ES-I3 (cell line): ENCODE measurements around the gene INPP4A.

Source experiments
- H3K36me3 ChIP-seq: 2 replicates; pipeline ENCODE4 v1.6.1; 2013; ENCODE audit warnings: mild to moderate bottlenecking, low read length, control low read depth, moderate library complexity; ENCODE audit not compliant: insufficient read depth
- H3K4me1 ChIP-seq: 2 replicates; pipeline ENCODE4 v1.6.1; 2013; ENCODE audit warnings: mild to moderate bottlenecking, control low read depth, low read length; ENCODE audit not compliant: insufficient read depth
- H3K9ac ChIP-seq: 2 replicates; pipeline ENCODE4 v1.6.1; 2013; ENCODE audit warnings: low read depth, mild to moderate bottlenecking, low read length, moderate library complexity
- H3K9me3 ChIP-seq: 2 replicates; pipeline ENCODE4 v1.6.1; 2013; ENCODE audit warnings: mild to moderate bottlenecking, low read length, moderate library complexity; ENCODE audit not compliant: control insufficient read depth, insufficient read depth

Gene INPP4A

DNA sequence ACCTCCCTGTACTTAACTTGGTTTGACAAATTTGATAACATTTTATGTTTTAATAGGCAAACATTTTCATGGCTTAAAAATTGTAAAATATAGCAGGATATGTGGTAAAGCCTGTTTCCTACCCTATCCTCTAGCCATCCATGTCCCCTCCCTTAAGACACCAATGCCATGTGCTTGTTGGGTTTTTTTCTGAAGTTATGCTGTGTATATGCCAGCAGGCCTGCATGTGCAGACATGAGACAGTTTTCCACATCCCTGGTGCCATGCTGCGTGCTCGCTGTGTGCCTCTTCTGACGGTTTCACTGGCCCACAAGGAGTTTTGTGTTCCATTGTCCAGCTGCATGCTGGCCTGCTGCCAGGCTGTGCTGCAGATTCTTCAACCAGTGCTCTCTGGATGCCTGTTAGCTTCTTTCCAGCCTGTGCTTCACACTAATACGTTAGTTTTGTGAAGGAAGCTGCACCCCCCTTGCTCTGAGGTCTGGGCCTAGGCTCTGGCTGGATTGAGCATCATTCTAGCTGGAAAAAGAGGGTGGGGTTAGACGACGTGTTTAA, 16.9 kb downstream of the INPP4A start:
- H3K36me3 ChIP-seq: no peaks in the 10 kb centered on the region
- H3K9me3 ChIP-seq: no peaks in the 10 kb centered on the region
- no peak overlapping the region for H3K9ac ChIP-seq
- peaks cover 8% of the 10 kb centered on the region for H3K4me1 ChIP-seq

DNA sequence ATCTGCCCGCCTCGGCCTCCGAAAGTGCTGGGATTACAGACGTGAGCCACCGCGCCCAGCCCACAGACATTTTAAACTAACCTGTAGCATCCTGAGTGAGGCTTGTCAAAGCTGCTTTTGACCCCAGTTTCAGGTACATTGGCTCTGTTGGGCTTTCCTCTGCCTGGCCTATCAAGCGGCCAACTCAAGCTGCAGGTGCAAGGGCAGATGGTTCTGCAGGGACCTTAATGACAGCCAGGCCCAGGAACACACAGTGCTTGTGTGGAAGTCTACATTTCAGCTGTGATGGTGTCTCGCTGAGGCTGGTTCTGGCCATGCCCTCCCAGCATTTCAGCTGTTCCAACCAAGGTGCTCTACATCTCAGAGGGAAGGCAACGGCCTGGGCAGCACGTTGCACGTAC, 18.4 kb downstream of the INPP4A start:
- H3K36me3 ChIP-seq: no peaks in the 10 kb centered on the region
- H3K9me3 ChIP-seq: no peaks in the 10 kb centered on the region
- H3K4me1 ChIP-seq: peaks cover 8% of the 10 kb centered on the region
- no peak overlapping the region for H3K9ac ChIP-seq

DNA sequence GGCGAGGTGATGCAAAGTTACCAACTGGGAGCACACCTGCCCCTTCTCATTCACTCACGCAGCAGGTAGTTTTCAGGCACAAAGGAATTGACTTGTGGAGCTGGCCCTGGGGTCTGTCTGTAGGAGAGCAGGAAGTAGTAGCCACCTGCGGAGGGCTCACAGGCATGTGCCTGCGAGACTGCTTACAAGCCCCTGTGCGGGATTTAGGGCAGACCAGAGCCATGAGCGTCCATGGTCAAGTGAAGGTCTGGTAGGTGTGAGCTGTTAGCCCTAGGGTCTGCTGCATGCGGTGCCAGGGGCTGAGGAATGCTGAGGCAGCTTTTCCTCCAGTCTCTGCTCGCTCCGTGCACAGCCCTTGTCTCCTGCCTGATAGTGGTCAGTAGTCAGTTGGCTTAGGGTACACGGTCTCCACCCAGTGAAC, 18.9 kb downstream of the INPP4A start:
- Histone ChIP-seq H3K9ac (no peak overlapping the region), H3K4me1 (peaks cover 8% of the 10 kb centered on the region)

DNA sequence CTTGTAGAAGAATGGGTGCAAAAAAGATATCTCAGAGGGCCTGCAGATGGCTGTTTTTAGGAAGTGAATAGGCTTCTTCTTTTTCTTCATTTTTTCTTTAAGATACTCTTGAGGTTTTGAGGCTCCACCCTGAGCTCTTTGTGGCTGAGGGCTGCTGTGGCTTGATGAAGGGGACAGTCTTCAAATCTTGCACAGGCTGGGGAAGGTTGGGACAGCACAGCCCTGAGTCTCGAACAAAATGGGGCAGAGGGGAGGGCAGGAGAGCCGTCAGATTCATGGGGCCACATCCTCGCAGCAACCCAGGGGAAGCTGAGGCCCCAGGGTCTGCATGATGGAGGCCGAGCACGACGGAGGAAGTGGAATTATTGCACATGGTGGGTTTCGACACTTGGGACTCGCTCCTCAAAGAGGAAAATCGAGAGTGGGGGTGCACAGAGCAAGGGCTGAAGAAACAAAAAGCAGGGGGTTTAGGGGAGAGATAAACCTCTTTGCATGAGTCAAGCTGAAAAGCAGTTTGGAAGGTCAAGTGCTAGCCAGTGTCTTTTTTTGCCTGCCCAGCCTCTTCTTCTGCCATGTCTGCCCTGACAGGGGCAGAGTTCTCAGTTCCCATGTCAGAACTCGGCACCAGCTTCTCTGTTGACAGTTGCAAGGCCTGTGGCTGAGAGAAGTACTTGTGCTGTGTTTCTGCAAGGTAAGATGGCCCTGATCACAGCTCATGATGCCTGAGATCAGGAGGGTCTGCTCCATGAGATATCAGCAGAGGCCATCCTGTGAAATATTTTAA, 19.5 kb downstream of the INPP4A start:
- H3K36me3 ChIP-seq: no peaks in the 10 kb centered on the region
- no peaks in the 10 kb centered on the region for H3K9me3 ChIP-seq
- no peak overlapping the region for H3K9ac ChIP-seq
- peaks cover 8% of the 10 kb centered on the region for H3K4me1 ChIP-seq

More for the DNA sequence above, 18.9 kb downstream of the INPP4A start:
- no peaks in the 10 kb centered on the region for H3K9me3 ChIP-seq
- no peaks in the 10 kb centered on the region for H3K36me3 ChIP-seq

DNA sequence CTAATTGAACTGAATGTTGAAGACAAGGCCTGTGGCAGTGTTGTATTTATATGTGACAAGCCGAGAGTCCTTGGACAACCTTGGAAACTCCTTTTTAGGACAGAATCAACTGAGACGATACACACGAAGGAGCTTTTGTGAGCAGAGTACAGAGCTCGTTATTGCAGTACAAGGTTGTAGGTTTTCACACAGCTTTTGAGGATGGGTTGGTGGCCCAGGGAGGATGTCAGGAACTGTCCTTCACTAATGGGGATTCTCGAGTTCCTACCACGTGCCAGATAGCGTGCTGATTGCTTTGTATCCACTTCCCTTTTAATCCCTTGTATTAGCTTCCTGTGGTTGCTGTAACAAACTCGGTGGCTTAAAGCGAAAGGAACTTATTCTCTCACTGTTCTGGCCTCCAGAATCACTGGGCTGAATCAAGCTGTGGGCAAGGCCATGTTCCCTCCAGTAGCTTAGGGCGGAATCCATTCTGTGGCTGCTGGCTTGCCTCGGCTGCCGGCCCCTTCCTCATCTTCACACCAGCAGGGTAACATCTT, 20.2 kb downstream of the INPP4A start:
- Histone ChIP-seq H3K9me3 (no peaks in the 10 kb centered on the region), H3K9ac (no peak overlapping the region), H3K4me1 (peaks cover 8% of the 10 kb centered on the region), H3K36me3 (no peaks in the 10 kb centered on the region)

DNA sequence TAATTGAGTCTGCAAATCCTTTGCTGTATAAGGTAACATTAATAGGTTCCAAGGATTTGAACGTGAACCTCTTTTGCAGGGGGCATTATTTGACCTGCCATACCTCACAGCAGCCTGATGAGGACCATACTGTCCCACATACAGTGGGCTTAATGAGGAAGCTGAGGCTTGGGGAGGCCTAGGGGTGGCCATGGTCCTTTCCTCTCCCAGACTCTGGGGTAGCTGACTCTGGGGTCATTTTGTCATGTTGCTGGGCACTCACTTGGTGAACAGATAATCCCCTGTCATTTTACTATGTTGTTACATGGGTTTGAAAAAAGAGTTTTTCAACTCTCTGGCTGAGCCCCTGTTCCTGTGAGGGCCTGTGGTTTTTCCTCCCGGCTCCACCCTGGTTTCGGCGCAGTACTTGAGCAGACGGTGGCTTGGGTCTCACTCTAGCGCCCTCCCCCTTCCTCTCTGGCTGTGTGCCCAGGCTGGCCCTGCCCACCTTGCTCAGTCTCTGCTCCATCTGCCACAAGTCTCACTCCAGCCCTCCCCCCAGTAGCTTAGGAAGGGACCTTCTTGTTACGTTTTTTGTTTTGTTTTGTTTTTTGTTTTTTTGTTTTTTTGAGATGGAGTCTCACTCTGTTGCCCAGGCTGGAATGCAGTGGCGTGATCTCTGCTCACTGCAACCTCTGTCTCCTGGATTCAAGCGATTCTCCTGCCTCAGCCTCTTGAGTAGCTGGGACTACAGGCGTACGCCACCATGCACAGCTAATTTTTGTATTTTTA, 21.0 kb downstream of the INPP4A start:
- Histone ChIP-seq H3K4me1 (peaks cover 8% of the 10 kb centered on the region), H3K9me3 (no peaks in the 10 kb centered on the region), H3K9ac (no peak overlapping the region), H3K36me3 (no peaks in the 10 kb centered on the region)

DNA sequence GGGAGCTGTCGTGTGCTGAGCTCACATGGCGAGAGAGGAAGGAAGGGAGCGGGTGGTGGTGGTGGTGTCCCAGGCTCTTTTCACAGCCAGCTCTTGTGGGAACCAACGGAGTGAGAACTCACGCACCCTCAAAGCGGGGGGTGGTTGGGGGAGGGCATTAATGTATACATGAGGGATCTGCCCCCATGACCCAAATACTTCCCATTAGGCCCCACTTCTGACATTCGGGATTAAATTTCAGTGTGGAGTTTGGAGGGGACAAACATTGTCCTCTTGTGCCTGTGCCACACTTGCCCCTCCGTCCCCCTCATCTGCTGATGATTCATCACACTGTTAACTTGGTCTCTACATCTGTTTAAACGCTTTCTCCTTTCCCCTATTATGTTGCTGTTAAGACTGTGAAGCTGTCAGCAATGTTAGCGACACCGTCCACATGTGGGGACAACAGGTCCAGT, 22.5 kb downstream of the INPP4A start:
- Histone ChIP-seq H3K9me3 (no peaks in the 10 kb centered on the region), H3K4me1 (peaks cover 8% of the 10 kb centered on the region), H3K9ac (no peak overlapping the region), H3K36me3 (no peaks in the 10 kb centered on the region)

DNA sequence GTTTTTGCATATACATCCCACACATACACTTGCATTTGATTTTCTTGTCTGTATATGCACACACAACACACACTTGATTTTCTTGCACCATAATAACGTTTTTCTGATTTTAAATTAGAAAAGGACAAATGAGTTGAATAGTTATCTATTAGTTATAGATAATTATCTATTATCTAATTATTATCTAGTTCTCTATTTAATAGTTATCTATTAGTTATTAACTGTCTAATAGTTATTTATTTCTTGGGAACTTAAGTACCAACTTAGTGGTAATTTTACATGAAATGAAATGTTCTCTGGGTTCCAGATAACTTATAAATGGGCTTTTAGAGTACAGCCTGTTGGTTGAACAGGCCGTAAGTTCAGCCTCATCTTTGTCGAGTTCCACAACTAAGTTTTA, 23.0 kb downstream of the INPP4A start:
- Histone ChIP-seq H3K4me1 (peaks cover 8% of the 10 kb centered on the region), H3K36me3 (no peaks in the 10 kb centered on the region), H3K9ac (no peak overlapping the region), H3K9me3 (no peaks in the 10 kb centered on the region)

DNA sequence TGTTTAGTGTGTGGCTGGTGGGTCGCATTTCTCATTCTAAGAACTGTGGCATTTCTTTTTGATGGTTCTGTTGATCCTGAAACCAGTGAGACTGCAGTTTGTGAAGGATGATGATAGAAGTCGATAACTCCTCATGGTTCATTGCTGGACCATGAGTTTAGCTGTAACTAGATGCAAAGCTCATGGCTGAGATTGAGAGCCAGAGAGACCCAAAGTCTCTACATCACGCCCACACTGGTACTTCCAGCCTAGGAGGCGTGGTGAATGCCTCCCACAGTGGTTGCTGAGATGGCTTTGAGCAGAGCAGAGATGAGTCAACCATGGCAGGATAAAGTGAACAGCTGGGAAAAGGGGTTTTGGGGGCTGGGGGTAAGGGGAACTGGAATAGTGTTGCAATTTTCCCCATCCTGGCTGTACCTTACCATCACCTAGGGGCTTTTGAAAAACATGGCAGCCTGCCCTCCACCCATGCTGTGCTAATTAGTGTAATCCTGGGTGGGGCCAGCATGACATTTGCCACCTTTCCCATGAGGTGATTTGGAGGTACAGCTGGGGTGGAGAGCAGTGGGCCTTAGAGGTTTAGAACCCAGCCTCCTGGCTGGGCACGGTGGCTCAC, 24.1 kb downstream of the INPP4A start:
- Histone ChIP-seq H3K36me3 (no peaks in the 10 kb centered on the region), H3K9ac (no peak overlapping the region), H3K9me3 (no peaks in the 10 kb centered on the region), H3K4me1 (peaks cover 1% of the 10 kb centered on the region)

DNA sequence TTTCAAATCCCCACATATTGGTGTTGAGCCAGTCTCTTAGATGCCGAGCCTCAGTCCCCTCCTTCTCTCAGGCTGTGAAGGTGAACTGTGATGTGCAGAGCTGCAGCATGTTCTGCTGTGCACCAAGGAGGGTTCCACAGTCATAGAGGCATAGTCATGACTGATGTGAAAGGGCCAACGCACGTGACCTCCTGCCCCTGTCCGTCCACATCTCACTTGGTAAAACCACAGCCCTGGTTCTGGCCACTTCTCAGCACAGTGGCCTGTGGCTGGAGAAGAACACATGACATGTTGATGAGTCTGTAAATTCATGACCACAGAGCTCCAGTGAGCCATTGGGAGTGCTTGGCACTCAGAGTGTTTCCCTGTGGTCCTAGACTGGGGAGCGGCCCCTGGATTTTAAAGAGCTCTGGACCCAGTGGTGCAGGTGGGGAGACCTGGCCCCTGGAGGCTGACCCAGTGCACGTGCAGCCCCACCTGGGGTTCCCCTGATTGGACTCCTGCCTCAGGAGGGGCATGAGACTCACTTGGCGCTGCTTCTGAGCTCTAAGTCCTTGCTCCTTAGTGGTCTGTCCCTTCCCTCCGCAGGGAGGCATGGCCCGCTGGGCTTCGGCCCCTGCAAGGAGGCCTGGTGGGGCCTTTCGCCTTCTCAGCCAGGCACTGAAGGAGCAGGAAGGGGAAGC, 25.3 kb downstream of the INPP4A start:
- Histone ChIP-seq H3K4me1 (peaks cover 2% of the 10 kb centered on the region; the same call in 1 of the 2 replicates), H3K9me3 (no peaks in the 10 kb centered on the region), H3K9ac (no peak overlapping the region)

DNA sequence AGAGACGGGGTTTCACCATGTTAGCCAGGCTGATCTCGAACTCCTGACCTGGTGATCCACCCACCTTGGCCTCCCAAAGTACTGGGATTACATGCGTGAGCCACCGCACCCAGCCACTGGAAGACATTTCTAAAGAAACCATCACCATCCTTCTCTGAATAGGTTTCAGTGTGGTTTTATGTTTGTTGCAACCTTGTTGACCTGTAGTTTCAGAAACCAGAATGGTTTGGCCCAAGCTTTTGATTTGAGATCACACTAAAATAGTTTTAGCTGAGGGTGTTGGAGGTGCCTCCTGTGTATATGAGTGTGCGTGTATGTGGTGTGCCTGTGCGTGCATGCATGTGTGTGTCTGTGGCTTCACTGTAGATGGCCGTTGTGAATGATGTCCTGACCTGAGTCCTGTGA, 26.2 kb downstream of the INPP4A start:
- Histone ChIP-seq H3K36me3 (no peaks in the 10 kb centered on the region), H3K4me1 (peaks cover 6% of the 10 kb centered on the region; the same call in 1 of the 2 replicates), H3K9ac (no peak overlapping the region), H3K9me3 (no peaks in the 10 kb centered on the region)

More for the DNA sequence above, 25.3 kb downstream of the INPP4A start:
- H3K36me3 ChIP-seq: no peaks in the 10 kb centered on the region

DNA sequence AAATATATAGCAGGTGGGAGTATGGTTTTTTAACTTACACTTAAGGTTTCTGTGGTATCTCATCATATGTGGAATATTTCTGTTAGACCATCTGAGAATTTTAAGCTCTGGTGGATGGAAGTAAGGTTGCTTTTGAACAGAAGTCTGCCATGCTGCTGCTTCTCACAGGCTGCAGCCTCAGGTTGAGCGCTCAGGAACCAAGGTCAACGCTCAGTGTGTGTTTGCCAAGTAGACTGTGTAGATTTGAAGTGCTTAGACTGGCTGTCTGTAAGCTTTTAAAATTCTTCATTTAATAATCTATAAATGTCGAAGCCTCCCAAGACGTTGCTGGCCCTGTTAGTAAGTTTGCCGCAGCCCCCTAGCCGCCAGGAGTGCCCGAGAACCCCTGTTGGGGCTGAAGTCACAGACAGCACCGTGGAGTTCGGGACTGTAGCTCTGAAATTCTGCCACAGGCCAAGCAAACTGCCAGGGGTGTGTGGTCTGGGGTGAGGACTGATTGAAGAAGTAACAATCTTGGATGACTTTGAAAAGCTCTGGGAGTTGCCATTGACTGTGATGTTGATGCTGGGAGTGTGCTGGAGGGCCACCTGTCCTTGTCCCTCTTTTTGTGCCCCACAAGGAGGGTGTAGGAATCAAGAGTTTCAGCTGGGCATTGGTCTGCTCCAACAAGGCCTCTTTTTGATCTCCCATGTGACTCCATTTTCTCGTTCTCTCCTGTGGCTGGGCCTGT, 26.9 kb downstream of the INPP4A start:
- Histone ChIP-seq H3K4me1 (peaks cover 6% of the 10 kb centered on the region; the same call in 1 of the 2 replicates), H3K9ac (no peak overlapping the region), H3K9me3 (no peaks in the 10 kb centered on the region), H3K36me3 (no peaks in the 10 kb centered on the region)

DNA sequence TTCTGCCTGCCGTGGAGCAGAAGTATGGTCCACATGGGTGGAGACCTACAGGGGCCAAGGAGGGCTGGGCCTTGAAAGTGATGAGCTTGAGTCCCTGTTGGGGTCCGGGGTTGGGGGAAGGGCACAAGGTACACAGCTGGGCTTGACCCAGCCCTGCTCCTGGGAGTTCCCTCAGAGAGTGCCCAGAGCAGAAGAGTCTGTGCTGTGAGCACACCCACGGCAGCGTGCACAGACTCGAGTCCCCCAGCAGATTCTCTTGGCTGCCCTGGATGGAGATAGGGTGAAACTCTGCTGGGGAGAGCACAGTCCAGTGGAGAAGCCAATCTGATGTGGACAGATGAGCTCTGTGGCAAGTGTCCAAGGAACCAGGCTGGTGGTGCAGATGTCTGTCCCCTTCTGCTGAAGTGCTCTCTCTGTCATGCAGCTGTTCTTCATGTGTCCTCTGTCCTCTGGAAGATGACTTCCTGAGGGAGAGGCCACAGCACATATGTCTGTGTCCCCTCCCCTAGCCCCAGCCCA, 27.5 kb downstream of the INPP4A start:
- no peaks in the 10 kb centered on the region for H3K36me3 ChIP-seq
- H3K4me1 ChIP-seq: peaks cover 6% of the 10 kb centered on the region; the same call in 1 of the 2 replicates
- no peak overlapping the region for H3K9ac ChIP-seq
- no peaks in the 10 kb centered on the region for H3K9me3 ChIP-seq
